Ishikawa (cell line): Measurements from ENCODE around the gene MUC21.

Experiments
- CEBPB ChIP-seq: IDR thresholded peaks from 2 replicates; pipeline ENCODE4 v1.6.1; 2012
- CREB1 ChIP-seq: IDR thresholded peaks from 2 replicates; pipeline ENCODE4 v1.6.1; 2012; ENCODE audit warnings: low read depth
- EGR1 ChIP-seq: IDR thresholded peaks from 2 replicates; pipeline ENCODE4 v1.6.1; 2012
- EP300 ChIP-seq: IDR thresholded peaks from 2 replicates; pipeline ENCODE4 v1.6.1; 2012; ENCODE audit warnings: borderline replicate concordance
- FOXM1 ChIP-seq: IDR thresholded peaks from 2 replicates; pipeline ENCODE4 v1.6.1; 2012; ENCODE audit warnings: low read depth, borderline replicate concordance
- MAX ChIP-seq: IDR thresholded peaks from 2 replicates; pipeline ENCODE4 v1.6.1; 2012
- NFIC ChIP-seq: IDR thresholded peaks from 2 replicates; pipeline ENCODE4 v1.6.1; 2012
- RAD21 ChIP-seq: IDR thresholded peaks from 2 replicates; pipeline ENCODE4 v1.6.1; 2012; ENCODE audit warnings: low read depth
- TAF1 ChIP-seq: IDR thresholded peaks from 2 replicates; pipeline ENCODE4 v1.6.1; 2012; ENCODE audit warnings: low read depth, mild to moderate bottlenecking
- TCF12 ChIP-seq: IDR thresholded peaks from 2 replicates; pipeline ENCODE4 v1.6.1; 2012; ENCODE audit warnings: low read depth
- TEAD4 ChIP-seq: IDR thresholded peaks from 2 replicates; pipeline ENCODE4 v1.6.1; 2012
- YY1 ChIP-seq: IDR thresholded peaks from 2 replicates; pipeline ENCODE4 v1.6.1; 2012; ENCODE audit warnings: low read depth
- ZBTB7A ChIP-seq: IDR thresholded peaks from 2 replicates; pipeline ENCODE4 v1.6.1; 2012; ENCODE audit warnings: low read depth
- TF ChIP-seq, protein P1 (sequence below): IDR thresholded peaks from 2 replicates; pipeline ENCODE4 v1.6.1; 2012
- TF ChIP-seq, protein P2 (sequence below): IDR thresholded peaks from 2 replicates; pipeline ENCODE4 v1.6.1; 2012; ENCODE audit warnings: low read depth, mild to moderate bottlenecking

MUC21 gene

DNA sequence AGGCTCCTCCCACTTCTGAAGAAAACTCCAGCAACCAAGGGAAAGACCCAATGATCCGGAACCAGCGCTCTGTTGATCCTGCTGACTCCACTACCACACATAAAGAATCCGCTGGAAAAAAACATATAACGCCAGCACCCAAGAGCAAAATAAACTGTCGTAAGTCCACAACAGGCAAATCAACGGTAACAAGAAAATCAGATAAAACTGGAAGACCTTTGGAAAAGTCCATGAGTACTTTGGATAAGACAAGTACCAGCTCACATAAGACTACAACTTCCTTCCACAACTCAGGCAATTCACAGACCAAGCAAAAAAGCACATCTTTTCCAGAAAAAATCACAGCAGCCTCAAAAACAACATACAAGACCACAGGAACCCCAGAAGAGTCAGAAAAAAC lies 34.7 kb upstream of the MUC21 start:
- TF ChIP-seq EGR1 (no peak), FOXM1 (no peak), YY1 (no peak), TEAD4 (no peak), TAF1 (no peak), RAD21 (no peak), NFIC (no peak), CREB1 (no peak), TCF12 (no peak), MAX (no peak), EP300 (no peak)
- TF ChIP-seq, protein P1, sequence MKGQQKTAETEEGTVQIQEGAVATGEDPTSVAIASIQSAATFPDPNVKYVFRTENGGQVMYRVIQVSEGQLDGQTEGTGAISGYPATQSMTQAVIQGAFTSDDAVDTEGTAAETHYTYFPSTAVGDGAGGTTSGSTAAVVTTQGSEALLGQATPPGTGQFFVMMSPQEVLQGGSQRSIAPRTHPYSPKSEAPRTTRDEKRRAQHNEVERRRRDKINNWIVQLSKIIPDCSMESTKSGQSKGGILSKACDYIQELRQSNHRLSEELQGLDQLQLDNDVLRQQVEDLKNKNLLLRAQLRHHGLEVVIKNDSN: no peak

GRCh38 chr6:30951907-30952469 lies 31.5 kb upstream of the MUC21 start:
- TF ChIP-seq MAX (no peak), FOXM1 (no peak), NFIC (no peak), TCF12 (no peak), EP300 (no peak), ZBTB7A (no peak), YY1 (no peak), CEBPB (no peak), EGR1 (no peak)
- TF ChIP-seq, protein P1: no peak
- TF ChIP-seq, protein P2, sequence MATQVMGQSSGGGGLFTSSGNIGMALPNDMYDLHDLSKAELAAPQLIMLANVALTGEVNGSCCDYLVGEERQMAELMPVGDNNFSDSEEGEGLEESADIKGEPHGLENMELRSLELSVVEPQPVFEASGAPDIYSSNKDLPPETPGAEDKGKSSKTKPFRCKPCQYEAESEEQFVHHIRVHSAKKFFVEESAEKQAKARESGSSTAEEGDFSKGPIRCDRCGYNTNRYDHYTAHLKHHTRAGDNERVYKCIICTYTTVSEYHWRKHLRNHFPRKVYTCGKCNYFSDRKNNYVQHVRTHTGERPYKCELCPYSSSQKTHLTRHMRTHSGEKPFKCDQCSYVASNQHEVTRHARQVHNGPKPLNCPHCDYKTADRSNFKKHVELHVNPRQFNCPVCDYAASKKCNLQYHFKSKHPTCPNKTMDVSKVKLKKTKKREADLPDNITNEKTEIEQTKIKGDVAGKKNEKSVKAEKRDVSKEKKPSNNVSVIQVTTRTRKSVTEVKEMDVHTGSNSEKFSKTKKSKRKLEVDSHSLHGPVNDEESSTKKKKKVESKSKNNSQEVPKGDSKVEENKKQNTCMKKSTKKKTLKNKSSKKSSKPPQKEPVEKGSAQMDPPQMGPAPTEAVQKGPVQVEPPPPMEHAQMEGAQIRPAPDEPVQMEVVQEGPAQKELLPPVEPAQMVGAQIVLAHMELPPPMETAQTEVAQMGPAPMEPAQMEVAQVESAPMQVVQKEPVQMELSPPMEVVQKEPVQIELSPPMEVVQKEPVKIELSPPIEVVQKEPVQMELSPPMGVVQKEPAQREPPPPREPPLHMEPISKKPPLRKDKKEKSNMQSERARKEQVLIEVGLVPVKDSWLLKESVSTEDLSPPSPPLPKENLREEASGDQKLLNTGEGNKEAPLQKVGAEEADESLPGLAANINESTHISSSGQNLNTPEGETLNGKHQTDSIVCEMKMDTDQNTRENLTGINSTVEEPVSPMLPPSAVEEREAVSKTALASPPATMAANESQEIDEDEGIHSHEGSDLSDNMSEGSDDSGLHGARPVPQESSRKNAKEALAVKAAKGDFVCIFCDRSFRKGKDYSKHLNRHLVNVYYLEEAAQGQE: no peak

DNA sequence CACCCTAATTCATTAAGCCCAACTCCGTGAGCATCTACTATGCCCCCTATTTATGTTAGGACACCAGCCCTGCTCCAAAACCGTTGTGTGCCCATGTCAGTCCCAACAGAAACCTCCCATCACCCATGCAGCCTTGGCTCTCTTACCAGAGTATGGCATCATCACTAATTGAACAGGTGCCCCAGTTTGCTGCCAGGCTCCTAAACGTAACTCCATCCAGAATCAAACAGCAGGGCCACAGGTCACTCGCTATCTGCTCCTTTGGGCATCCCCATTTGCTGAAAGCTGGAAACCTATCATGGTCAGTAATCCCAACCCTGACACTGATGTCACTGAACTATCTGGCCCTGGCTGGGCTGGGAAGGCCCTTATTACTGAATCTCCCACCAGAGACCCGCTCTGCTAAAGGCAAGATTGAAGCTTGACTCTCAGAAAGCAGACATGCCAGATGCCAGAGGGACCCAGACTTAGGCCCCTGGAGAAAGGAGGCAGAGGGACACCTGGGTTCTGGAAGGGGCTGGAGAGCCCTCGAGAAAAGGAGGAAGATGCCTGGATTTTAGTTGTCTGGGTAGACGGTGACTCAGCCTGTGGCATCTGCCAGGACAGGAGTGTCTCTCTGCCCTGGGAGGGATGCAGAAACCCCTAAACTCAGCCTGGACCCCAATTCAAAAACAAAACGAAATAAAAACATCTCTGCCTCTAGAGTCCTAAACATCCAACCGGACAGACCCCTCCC lies 28.7 kb upstream of the MUC21 start:
- TF ChIP-seq EGR1 (no peak), YY1 (no peak), ZBTB7A (no peak)

DNA sequence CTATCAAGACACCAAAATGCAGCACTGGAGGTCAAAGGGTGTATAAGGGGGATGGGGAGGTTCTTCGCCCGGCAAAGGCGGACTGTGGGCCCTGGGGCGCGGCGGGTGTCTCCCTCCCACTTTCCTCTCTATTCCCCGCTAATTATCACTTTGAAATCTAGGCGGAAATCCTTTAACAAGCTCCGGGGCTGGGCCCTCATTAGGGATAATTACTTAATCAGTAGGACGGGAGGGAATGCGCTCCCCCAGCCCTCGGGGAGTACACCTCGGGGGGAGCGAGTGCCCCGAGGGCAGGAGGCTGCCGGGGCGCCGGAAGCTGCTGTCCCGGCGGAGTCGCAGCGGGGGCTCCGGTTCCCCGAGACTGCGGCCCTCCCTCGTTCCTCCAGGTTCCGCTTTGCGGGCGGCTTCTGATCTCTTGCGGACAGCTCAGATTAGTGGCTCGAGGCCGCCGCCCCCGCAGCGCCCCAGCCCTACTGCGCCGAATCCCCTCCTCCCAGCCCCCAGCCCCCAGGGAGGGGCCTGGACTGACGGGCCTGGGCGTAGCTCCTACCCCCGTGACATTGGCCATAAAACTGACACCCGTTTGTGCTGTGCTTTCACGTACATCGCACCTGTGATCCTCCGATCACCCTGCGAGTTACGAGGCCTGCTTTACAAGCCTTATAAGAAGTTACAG lies 28.0 kb upstream of the MUC21 start:
- TF ChIP-seq EGR1: peak; percentile 49; the same call in 1 of the 2 replicates
- TF ChIP-seq CREB1: no peak
- TF ChIP-seq TCF12: no peak
- TF ChIP-seq, protein P1: no peak
- TF ChIP-seq YY1: no peak
- TF ChIP-seq ZBTB7A: no peak
- no peak for TF ChIP-seq TEAD4
- no peak for TF ChIP-seq MAX

- TF ChIP-seq FOXM1 (no peak), YY1 (no peak), RAD21 (no peak), EGR1 (no peak), ZBTB7A (no peak), MAX (no peak), CEBPB (no peak), TEAD4 (no peak), EP300 (no peak), NFIC (no peak), TCF12 (no peak), CREB1 (no peak)
- TF ChIP-seq, protein P2: no peak
- TF ChIP-seq, protein P1: no peak
Measured at GRCh38 chr6:30957716-30958115, 25.8 kb upstream of the MUC21 start.
